GM18867 (cell line): ENCODE data around the gene NARF.
"Not testable (repeated sequence)": the region's sequence is repeated elsewhere in the genome, so short reads cannot be mapped to it uniquely, and the experiment has no call there.

Source experiments
- ATAC-seq: cut with Tn5 transposase; IDR thresholded peaks from one replicate; pipeline ENCODE4 v1.9.1; 2021; ENCODE audit warnings: mild to moderate bottlenecking, moderate library complexity; ENCODE audit not compliant: unreplicated experiment

NARF gene

DNA sequence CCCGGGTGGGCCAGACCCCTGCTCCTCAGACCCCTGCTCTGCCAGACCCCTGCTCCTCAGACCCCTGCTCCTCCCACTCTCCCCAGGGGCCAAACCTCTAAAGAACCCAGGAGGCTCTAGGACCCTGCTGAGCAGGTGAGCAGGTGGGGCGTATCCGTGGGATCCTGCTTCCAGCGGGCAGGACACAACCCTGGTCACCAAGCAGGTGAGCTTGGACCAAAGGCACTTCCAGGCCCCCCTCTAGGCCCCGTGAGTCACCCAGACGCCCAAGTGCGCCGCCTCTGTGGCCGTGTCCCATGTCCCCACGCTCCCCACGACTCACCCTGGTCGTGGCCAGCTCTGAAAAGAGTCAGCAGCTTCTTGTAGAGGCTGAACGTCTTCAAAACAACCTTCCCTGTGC is 13.0 kb upstream of the NARF start:
- no peak for ATAC-seq

DNA sequence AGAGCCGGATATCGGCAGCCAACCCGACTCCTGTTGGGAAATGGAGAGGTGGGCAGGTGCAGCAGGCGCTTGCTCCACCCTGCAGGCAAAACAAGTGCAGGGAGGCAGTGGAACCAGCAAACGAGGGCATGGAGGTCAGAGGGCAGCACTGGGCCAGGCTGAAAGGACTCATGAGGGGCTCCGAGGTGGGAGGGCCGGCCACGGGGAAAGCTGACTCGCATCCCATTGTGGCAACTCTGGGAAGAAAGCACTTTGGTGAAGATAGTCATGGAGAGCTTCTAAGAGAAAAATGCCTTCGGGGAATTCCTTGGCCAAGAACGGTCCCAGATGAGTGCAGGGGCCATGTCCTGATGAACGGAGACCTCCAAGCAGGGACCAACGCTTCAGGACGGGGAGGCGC is 12.4 kb upstream of the NARF start:
- no peak for ATAC-seq

DNA sequence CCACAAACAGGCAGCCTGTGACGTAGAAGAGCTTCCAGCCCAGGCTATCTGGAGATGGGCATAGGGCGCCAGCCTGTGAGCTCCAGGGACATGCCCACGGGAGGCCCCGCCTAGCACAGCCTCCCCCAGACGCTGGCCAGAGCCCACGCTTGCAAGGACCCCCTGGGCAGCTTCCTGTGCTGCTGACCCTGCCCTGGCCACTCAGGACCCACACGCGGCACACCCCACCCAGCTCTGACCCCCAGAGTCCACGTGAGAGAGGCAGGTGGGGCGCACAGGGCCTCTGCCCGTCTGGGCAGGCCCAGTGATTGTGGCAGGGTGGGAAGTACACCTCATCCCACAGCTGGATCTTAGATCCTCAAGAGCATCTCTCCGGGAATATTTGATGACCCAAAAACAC is 11.9 kb upstream of the NARF start:
- no peak for ATAC-seq

DNA sequence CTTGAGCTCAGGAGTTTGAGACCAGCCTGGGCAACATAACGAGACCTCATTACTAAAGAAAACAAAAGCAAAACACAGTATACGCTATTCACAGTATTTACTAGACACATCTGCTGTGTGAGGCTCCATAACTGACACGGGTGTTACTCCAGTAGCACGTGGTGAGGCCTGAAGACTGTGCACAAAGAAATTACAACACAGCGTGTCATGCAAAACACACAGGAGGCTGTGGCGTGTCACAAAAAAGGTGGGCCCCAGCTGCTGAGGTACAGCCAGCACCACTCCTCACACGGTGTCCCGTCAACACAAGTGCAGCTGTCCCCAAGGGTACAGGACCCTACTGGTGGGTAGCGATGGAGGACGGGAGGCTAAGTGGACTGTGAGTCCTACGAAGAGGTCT is 10.7 kb upstream of the NARF start:
- no peak for ATAC-seq

DNA sequence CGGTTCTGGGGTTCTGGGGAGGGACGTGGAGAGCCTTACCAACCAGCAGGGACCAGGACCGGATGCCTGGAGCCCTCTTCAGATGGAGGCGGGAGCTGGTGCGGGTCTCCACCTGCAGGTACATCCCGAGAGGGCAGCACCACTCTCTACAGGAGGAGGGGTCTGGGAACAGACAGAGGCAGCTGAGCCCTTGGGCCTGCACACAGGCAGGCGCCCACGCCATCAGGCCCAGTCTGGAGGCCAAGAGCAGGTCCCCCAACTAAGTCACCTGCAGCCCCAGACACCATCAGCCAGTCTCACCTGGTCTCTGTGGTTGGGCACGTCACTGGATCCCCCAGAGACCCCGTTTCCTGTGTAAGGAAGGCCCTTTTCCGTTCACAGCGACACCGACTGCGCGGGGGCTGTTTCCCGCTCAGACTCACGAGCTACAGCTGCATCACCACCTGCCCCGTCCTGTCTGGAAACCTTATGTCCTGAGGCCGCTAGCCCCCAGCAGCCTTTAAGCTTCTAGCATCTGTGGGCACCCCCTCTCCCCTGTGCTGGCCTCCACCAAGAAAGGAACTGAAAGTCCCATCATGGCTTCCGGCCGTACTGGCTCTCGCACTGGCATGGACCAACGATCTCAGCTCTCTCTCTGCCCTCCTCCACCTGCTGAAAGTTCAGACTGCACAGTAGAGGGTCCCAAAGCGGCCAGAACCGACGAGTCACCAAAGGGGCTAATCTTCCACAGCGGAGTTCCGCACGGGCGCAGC is 9.2 kb upstream of the NARF start:
- peak; percentile 51 for ATAC-seq

DNA sequence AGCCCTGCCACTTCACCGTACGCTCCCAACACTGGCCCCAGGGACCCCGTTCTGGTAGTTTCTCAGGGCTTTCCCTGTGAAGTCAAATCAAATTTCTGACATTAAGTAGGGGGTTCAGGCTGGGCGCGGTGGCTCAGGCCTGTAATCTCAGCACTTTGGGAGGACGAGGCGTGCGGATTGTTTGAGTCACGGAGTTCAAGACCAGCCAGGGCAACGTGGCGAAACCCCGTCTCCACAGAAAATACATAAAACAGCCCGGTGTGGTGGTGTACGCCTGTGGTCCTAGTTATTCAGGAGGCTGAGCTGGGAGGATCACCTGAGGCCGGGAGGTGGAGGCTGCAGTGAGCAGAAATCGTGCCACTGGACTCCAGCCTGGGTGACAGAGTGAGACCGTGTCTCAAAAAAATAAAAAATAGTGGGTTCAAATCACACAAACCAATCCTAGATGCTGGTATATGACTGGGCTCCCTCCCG is 8.6 kb upstream of the NARF start:
- no peak for ATAC-seq

DNA sequence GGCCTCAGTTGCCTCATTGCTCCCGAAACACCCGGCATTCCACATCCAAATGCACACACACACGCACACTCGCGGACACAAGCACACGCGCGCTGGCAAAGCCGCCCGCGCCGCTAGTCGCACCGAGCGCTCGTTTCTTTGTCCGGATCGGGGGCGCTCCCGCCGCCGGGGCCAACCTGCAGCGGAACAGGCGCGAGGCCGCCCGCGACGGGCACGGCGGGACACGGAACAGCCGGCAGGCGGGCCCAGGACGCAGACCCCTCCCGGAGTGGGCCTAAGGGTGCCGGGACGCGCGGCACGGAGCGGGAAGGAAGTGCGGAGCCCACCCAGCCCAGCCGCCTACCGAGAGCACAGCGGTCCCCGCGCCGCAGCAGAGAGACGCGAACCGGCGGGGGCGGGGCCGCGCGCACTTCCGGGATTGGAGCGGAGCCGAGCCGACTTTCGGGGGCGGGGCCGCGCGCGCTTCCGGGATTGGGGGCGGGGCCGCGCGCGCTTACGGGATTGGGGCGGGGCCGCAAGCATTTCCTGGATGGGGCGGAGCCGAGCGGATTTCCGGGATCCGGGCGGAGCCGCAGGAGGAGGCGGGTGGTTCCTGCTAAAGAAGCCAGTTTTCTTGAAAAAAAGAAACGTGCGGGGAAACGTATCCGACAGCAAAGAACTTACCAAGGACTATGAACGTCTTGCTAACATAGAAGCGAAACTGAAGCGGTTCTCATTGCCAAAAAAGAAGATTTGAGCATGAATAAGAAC is 8.0 kb upstream of the NARF start, which contains the start of gene CYBC1:
CYBC1 (minus strand) TSS at position 396 of the 750 bp plus-strand sequence. CDS start 1,498 bp downstream, outside the sequence.
- ATAC-seq: peak; percentile 73

DNA sequence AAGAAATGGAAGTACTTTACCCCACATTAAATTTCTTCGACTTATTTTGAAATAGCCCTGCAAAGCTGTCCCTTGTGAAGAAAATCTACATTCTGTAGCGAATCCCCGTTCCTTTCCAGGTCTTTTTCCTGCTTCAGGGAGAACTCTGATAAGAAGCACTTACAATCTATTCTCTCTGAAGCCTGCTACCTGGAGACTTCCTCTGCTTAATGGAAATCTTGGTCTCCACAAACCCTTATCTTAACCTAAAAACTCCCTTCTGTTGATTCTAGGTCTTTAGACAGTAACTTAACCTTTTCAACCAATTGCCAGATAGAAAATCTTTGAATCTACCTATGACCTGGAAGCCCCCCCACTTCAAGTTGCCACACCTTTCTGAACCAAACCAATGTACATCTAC is 6.4 kb upstream of the NARF start:
- ATAC-seq: no peak

DNA sequence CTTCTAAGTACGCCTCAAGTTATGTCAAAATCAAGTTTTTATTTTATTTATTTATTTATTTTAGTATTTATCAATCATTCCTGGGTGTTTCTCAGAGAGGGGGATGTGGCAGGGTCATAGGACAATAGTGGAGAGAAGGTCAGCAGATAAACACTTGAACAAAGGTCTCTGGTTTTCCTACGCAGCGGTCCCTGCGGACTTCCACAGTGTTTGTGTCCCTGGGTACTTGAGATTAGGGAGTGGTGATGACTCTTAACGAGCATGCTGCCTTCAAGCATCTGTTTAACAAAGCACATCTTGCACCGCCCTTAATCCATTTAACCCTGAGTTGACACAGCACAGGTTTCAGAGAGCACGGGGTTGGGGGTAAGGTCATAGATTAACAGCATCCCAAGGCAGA is 5.4 kb upstream of the NARF start:
- ATAC-seq: not testable (repeated sequence)

DNA sequence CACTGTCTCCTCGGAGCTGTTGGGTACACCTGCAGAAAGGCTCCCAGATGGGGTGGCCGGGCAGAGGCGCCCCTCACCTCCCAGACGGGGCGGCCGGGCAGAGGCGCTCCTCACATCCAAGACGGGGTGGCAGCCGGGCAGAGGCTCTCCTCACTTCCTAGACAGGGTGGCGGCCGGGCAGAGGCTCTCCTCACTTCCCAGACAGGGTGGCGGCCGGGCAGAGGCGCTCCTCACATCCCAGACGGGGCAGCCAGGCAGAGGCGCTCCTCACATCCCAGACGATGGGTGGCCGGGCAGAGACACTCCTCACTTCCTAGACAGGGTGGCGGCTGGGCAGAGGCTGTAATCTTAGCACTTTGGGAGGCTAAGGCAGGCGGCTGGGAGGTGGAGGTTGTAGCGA is 4.8 kb upstream of the NARF start:
- not testable (repeated sequence) for ATAC-seq

DNA sequence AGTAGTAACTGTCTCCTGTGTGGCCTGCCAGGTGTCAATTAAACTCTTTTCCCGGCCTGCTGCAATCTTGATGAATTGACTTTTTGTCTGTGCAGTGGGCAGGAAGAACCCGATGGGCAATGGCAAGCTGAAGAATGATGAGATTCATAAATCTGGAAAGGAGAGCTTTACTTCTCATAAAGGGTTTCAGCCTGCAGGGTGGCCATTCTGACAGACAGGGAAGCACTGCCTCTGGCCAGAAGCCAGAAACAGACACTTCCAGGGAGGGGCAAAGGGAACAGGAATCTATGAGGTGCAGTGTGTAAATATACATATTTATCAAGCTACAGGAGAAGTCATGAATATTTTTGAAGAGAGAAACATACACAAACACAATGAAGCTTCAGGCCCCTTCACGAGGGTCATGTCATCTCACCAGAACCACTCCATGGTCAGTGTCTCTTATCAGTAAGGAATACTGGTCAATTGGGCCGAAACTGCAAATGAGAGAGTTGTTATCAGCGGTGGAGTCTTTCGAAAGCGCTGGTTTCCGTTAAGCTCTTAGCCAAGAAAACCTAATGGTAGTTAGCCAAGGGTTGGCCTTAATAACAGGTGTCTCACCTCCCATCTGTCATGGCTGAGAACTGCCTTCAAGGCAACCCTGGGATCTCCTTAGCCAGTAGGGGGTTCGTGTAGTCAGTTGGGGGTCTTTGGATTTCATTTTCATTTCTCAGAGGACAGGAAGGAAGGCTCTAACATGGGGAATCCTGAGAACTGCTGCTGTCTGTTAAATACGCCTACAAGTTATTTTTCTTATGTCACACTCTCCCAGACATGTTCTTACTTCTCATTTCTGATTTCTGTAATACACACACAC is 1.2 kb upstream of the NARF start:
- ATAC-seq: no peak

DNA sequence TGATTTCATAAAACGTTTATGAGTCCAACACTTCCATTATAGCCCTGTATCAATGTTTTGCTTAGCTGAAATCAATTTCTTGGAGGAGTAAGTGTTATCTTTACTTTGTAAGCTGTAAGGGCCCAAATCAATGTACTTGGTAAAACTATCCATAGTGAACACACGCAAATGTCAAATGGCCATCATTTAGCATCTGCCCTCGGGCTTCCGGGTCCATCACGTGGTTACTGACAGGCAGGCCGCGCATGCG is 687 bp upstream of the NARF start:
- no peak for ATAC-seq

DNA sequence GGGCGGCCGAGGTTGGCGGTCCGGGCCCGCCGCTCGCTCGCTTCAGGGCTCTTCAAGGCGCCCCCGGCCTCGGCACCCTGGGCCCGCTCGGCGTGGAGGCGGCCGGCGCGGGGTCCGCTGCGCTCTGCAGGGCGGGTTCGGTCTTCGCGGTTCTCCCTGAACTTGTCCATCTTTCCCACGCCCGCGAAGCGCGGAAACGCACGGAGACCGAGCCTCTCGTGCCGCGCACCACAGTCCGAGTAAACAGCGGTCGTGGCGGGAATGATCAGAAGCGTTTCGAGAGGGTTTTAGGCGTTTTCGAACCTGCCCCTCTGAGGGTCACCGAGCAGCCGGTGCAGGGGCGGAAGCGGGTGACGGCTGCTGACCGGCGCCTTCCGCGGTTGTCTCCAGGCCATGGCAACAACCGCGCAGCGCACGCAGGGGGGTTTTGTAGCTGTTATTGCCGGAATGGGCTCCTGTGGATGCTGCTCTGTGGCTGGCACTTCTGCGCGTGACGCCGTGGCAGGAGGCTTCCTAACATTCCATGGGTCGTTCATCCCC is 414 bp downstream of the NARF start:
- ATAC-seq: peak; percentile 8

DNA sequence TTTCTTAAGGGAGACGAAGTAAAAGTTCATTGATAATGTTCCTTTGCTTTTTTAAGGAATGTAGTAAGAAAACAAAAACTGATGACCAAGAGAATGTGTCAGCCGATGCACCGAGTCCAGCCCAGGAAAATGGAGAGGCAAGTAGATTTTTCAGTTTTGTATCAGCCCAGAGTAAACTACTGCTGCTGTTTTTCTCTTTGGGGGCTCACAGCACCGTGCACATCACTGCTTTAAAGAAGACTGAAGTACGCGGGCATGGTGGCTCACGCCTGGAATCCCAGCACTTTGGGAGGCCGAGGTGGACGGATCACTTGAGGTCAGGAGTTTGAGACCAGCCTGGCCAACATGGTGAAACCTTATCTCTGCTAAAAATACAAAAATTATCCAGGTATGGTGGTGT is 1.4 kb downstream of the NARF start:
- ATAC-seq: not testable (repeated sequence)

DNA sequence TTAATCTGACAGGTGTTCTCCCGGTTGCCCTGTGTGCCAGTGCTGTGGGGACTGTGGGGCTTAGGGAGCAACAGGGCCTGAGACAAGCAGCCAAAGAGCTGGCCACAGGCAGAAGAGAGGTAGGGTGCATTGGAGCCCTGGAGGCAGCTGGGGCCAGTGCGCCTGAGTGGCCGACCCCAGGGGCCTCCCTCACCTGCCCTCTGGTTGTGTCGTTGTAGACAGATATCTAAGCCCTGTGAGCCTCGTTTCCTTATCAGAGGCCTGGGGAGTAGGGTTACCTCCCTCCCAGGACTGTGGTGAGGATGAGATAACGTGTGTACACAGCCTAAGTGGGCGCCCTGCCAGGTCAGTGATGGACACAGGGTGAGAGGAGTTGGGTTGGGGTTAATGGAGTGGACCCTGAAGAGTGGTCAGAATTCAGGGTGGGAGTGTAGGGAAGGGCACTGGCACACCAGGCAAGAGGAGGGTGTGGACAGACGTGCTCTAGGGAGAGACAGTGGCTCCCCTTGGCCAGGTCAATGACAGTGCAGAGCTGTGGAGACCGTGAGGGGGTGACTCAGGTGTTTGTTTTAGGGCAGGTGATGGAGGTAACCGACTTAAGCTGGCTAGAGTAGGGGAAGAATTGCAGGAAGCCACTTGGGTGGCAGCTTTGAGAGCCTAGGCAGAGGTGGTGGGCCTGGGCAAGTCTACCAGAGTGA is 3.4 kb downstream of the NARF start:
- ATAC-seq: no peak

DNA sequence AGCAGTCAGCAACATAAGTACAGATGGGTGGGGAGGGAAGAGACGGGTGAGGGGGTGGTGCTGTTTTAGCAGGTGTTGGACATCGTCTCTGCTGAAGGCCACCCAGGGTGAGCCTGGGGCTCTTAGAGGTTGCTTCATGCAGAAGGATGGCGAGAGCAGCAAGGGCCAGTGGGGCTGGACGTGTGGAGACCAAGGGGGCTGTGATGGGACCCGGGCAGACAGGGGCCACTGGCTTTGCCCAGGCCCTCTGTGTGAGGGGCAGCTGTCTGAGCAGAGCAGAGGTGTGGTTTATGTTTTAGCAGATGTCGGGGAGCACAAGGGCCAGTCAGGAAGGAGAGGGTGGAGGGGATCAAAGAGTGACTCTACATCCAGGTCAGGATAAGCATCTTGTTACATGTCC is 4.8 kb downstream of the NARF start:
- no peak for ATAC-seq

DNA sequence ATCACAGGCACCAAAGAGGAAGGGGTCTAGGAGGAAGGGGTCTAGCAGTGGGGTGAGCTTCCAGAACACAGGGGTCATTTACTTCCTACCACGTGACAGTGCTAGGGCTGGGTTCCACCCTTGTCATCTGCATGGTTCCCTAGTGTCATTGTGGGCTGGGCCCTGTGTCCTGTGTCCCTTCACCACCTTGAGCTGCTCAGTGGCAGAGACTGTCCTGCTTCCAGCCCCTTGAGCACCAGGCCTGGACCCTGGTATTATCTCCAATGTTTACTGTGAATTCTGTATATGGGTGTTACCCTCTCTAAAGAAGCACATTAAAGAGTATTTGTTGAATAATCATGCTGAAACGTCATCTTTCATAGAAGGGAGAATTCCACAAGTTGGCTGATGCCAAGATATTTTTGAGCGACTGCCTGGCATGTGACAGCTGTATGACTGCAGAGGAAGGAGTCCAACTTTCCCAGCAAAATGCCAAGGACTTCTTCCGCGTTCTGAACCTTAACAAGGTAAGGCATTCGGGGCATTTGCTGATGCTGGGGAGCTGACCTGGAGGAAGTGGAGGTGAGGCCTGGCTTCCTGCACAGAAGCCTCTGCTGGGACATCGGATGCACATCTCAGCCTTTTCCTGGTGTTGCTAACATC is 5.5 kb downstream of the NARF start:
- ATAC-seq: no peak

DNA sequence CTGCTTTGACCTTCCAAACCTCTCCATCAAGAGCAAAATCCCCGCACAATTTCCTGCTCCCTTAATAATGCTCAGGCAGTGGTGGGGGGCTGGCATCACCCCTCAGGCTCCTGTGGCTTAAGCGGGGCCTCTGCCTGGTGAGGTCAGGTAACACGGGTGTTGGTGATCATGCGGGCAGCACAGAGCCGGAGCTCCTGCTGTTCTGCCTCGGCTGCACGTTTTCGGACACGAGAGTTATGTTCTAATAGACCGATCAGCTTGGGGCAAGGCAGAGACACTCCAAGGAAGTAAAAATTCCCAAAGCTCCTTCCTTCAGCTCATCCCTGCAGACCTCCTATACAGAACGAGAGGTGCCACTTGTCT is 6.0 kb downstream of the NARF start:
- ATAC-seq: no peak

DNA sequence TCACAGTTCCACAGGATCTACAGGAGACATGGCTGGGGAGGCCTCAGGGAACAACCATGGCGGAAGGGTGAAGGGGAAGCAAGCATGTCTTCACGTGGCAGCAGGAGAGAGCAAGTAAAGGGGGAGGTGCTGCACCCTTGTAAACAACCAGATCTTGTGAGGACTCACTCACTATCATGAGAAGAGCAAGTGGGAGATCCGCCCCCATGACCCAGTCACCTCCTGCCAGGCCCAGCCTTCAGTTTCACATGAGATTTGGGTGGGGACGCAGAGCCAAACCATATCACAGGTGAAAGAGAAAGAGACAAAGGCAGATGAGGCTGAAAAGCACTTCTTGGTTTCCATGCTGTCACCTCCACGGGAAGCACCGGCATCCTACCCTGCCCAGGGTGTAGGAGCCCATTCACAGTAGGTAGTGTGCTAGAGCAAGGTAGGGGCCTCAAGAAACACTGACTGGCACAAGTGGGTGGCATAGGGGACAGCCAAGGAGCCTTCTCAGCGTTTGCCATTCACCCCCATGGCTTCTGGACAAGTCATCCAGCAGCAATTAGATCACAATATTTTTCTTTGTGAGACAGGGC is 6.6 kb downstream of the NARF start:
- no peak for ATAC-seq

DNA sequence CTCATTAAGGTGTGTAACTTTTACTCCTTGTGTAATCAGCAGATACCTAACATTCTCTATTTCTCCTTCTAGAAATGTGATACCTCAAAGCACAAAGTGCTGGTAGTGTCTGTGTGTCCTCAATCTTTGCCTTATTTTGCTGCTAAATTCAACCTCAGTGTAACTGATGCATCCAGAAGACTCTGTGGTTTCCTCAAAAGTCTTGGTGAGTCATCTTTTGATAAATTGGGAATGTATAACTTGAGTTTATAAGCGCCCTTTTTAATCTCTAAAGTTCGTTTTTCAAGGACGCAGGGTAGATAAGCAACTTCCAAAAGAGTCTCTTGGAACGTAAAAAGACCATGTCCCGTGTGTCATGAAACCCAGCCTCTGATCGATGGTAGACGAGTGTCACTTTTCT is 10.2 kb downstream of the NARF start:
- no peak for ATAC-seq
